NCI-H187 (cell line): ENCODE data around the gene MTX1.
"Not testable (repeated sequence)": the region's sequence is repeated elsewhere in the genome, so short reads cannot be mapped to it uniquely, and the experiment has no call there.

ENCODE experiments used
- DNase-seq, 2 experiments: peaks; one replicate each; lab custom pipeline; 2025; lab: John Stamatoyannopoulos, UW

The MTX1 gene

GRCh38 chr1:155208541-155209311 is at the start of gene MTX1:
Gene MTX1 (plus strand): TSS chr1:155208695. CDS start chr1:155208805, 110 bp downstream.
- peak; percentile 62 to 90 for DNase-seq

- DNase-seq: no peak
Observed at GRCh38 chr1:155158991-155159390, 49.5 kb upstream of the MTX1 start.

- DNase-seq: no peak
Observed at GRCh38 chr1:155160128-155160527, 48.4 kb upstream of the MTX1 start.

- not testable (repeated sequence) for DNase-seq
Observed at GRCh38 chr1:155162631-155163030, 45.9 kb upstream of the MTX1 start.

- DNase-seq: not testable (repeated sequence)
Observed at GRCh38 chr1:155163785-155164184, 44.7 kb upstream of the MTX1 start.

- DNase-seq: not testable (repeated sequence)
Observed at GRCh38 chr1:155164625-155165024, 43.9 kb upstream of the MTX1 start.

- DNase-seq: no peak
Observed at GRCh38 chr1:155166051-155166470, 42.4 kb upstream of the MTX1 start.

- no peak for DNase-seq
Observed at GRCh38 chr1:155166471-155167165, 41.9 kb upstream of the MTX1 start.

- DNase-seq: peak; percentile 69 to 73
Observed at GRCh38 chr1:155167166-155168104, 41.1 kb upstream of the MTX1 start.

- DNase-seq: not testable (repeated sequence)
Observed at GRCh38 chr1:155168105-155168445, 40.4 kb upstream of the MTX1 start.

GRCh38 chr1:155168456-155169210 is 39.9 kb upstream of the MTX1 start:
- no peak for DNase-seq

- DNase-seq: no peak
Observed at GRCh38 chr1:155169541-155169940, 39.0 kb upstream of the MTX1 start.

GRCh38 chr1:155170101-155170785 is 38.3 kb upstream of the MTX1 start:
- DNase-seq: no peak

- no peak for DNase-seq
Observed at GRCh38 chr1:155170806-155171205, 37.7 kb upstream of the MTX1 start.

- DNase-seq: no peak
Observed at GRCh38 chr1:155171836-155172731, 36.4 kb upstream of the MTX1 start.

- DNase-seq: peak; percentile 98 to 99
Observed at GRCh38 chr1:155172732-155173477, 35.6 kb upstream of the MTX1 start, which contains the start of gene KRTCAP2. Gene KRTCAP2 (minus strand): TSS chr1:155173304. CDS start chr1:155173224, 80 bp downstream.

GRCh38 chr1:155173478-155174323 is 34.8 kb upstream of the MTX1 start, which contains the start of gene TRIM46:
Gene TRIM46 (plus strand): TSS chr1:155173849. CDS start chr1:155173967, 118 bp downstream.
- peak; percentile 74 to 91 for DNase-seq
